Ishikawa (cell line): Measurements from ENCODE around the gene TMEM38B.

Experiments used
- EP300 ChIP-seq: IDR thresholded peaks from 2 replicates; pipeline ENCODE4 v1.6.1; 2012; ENCODE audit warnings: borderline replicate concordance
- TAF1 ChIP-seq: IDR thresholded peaks from 2 replicates; pipeline ENCODE4 v1.6.1; 2012; ENCODE audit warnings: low read depth, mild to moderate bottlenecking
- TCF12 ChIP-seq: IDR thresholded peaks from 2 replicates; pipeline ENCODE4 v1.6.1; 2012; ENCODE audit warnings: low read depth
- TF ChIP-seq, protein P1 (sequence below): IDR thresholded peaks from 2 replicates; pipeline ENCODE4 v1.6.1; 2012

DNA sequence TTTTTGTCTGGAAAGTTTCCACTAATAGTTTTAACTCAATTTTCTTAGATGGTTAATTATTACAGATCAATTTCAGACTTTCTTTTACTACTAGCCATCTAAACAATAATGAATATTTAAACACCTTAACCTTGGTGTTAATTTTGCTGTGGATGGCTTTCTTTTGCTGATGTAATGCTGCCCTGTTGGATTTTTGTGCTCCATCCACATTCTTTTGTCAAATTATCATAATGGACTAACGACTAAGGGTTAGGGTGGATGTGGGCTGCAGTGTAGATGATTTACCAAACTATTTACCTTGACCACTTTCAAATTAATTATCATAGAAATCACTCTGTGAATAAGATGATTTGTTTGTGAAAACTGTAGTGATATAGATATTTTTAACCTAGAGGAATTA, 15.6 kb upstream of the TMEM38B start:
- TF ChIP-seq TCF12: no peak
- TF ChIP-seq EP300: no peak
- TF ChIP-seq TAF1: no peak
- TF ChIP-seq, protein P1, sequence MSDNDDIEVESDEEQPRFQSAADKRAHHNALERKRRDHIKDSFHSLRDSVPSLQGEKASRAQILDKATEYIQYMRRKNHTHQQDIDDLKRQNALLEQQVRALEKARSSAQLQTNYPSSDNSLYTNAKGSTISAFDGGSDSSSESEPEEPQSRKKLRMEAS: no peak
